Fibroblast of villous mesenchyme (primary cell): ENCODE data around the gene ZNF107. TPM values are rescaled to one million over a fixed set of nuclear protein-coding genes. Genes with fewer than 3 reads are reported as not detected.
"Not testable (repeated sequence)": the region's sequence is repeated elsewhere in the genome, so short reads cannot be mapped to it uniquely, and the experiment has no call there.

Experiments used
- DNase-seq: peaks from one replicate; pipeline ENCODE4 v3.0.0-alpha.2; 2010; ENCODE audit warnings: low read depth
- H3K4me3 ChIP-seq: 2 replicates; pipeline ENCODE4 v1.5.1; 2011; ENCODE audit warnings: low read depth, mild to moderate bottlenecking, low read length
- total RNA-seq: library from RNA; depleted of rRNA; stranded (reverse); fragments of >200 nt; gene quantifications from 2 replicates; pipeline ENCODE4 v1.2.3, GENCODE V29; 2012
- TF ChIP-seq, protein P1 (sequence below): IDR thresholded peaks from 2 replicates; pipeline ENCODE4 v1.5.1; 2012; ENCODE audit warnings: low read depth, mild to moderate bottlenecking, low read length; ENCODE audit not compliant: insufficient read depth

The ZNF107 gene
- total RNA-seq, 1 donor, result 3.9 TPM

DNA sequence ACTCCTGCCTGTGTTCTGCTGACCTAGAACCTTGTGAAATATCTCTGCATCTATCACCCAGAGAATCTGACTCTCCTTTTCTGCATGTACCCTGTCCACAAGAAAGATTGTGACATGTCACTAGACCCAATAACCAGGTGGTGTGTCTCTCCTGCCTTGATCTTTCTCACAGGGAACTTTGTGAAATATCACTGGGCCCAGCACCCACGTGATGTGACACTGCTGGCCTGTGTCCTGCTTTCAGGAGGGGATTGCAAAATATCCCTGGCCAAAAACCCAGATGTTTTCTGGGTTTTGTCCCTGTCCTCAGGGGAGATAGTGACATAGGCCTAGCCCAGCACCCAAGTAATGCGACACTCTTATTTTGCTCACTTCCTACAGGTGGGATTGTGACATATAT lies 10.1 kb upstream of the ZNF107 start:
- no peak overlapping the region for H3K4me3 ChIP-seq
- TF ChIP-seq, protein P1, sequence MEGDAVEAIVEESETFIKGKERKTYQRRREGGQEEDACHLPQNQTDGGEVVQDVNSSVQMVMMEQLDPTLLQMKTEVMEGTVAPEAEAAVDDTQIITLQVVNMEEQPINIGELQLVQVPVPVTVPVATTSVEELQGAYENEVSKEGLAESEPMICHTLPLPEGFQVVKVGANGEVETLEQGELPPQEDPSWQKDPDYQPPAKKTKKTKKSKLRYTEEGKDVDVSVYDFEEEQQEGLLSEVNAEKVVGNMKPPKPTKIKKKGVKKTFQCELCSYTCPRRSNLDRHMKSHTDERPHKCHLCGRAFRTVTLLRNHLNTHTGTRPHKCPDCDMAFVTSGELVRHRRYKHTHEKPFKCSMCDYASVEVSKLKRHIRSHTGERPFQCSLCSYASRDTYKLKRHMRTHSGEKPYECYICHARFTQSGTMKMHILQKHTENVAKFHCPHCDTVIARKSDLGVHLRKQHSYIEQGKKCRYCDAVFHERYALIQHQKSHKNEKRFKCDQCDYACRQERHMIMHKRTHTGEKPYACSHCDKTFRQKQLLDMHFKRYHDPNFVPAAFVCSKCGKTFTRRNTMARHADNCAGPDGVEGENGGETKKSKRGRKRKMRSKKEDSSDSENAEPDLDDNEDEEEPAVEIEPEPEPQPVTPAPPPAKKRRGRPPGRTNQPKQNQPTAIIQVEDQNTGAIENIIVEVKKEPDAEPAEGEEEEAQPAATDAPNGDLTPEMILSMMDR, result no peak
- DNase-seq, result no peak

DNA sequence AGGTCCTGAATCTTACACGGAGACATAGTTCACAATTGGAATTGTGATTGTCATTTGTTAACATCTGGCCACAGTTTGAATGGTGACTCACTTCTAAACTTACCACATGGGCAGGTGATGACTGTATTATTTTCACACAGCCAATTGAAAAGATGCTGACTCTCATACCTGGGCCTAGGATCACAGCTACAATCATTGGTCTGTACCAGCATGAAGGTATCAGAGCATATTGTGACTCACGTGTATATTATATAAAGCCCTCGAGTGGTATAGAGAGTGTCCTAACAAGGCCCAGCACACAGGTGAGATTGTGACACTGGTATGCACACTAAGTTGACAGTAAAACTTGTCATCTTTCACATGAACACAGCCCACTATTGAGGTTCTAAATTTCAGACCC lies 9.4 kb upstream of the ZNF107 start:
- TF ChIP-seq, protein P1, result no peak
- DNase-seq, result no peak
- no peak overlapping the region for H3K4me3 ChIP-seq

DNA sequence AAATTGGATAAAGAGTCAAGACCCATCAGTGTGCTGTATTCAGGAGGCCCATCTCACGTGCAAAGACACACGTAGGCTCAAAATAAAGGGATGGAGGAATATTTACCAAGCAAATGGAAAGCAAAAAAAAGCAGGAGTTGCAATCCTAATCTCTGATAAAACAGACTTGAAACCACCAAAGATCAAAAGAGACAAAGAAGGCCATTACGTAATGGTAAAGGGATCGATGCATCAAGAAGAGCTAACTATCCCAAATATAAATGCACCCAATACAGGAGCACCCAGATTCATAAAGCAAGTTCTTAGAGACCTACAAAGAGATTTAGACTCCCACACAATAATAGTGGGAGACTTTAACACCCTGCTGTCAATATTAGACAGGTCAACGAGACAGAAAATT lies 3.8 kb upstream of the ZNF107 start:
- H3K4me3 ChIP-seq, DNase-seq: not testable (repeated sequence)

DNA sequence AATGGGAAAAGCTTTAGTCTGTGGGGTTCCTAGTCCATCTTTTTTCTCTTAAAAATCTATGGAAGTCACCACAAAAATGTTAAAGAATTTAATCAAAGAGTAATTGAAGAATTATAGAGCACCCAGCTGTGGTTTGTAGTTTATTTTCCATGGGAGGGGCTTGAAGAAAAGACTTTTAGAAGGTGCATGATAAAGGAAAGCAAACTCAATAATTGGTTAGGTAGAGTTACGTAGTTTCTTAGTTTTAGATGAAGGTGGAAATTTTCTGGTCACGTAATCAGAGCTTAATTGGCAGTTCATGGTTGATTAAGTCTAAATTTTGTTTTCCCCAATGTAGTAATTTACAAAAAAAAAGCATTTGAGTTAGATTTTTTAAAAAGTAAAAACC lies 724 bp downstream of the ZNF107 start:
- TF ChIP-seq, protein P1, result no peak

DNA sequence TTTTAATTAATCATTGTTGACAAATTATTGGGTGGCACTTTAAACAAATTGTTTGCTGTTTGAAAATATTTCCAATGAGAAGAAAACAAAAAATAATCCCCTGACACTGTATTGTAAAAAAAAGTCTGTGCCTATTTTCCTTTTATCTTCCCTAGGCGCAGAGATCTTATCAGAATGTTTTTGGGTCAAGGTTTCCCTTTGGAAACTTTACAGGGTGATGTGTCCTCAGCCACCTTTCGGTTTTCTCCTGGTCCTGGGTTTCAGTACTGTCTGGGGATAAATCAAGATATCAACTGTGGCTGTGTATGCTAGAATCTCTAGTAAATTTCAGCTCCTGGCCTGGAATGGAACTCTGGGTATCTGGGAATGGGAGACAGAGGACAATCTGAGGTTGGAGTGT lies 1.4 kb downstream of the ZNF107 start:
- DNase-seq, result no peak
- H3K4me3 ChIP-seq, result no peak overlapping the region
- TF ChIP-seq, protein P1, result no peak

More for the DNA sequence above, 724 bp downstream of the ZNF107 start:
- peak overlapping the region; percentile 89 for H3K4me3 ChIP-seq
- DNase-seq, result no peak

DNA sequence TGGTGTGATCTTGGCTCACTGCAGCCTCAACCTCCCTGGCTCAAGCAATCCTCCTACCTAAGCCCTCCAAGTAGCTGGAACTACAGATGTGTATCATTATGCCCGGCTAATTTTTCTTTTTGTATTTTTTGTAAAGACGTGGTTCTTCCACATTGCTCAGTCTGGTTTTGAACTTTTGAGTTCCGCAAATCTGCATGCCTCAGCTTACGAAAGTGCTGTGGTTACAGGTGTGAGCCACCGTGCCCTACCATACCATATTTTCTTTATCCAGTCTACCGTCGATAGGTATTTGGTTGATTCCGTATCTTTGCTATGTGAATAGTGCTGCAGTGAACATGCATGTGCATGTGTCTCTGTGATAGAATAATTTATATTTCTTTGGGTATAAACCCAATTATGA lies 6.5 kb downstream of the ZNF107 start:
- DNase-seq, result no peak
- TF ChIP-seq, protein P1, result no peak
- no peak overlapping the region for H3K4me3 ChIP-seq

DNA sequence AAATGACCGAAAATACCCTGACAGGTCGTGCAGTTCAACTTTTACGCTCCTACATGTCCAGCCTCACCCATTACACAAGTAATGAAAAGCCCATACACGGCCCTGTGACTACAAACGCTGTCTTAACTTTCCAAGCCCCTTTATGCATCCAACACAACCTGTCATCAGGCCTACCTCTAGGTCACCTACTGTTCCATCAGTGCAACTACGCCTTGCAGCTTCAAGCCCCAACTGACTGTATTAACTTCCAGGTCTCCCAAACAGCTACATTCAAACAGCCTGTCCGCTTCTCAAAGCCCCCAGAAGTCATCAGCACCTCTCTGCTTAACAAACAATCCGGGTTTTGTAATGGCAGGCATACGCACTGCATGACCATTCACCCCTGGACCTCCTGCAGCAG lies 19.2 kb downstream of the ZNF107 start:
- TF ChIP-seq, protein P1, result no peak
- H3K4me3 ChIP-seq, result no peak overlapping the region
- no peak for DNase-seq
